NCI-H345 treated with DMSO at 0.1 percent for 48 hours (cell line): ENCODE measurements around the gene COLEC12.

Experiments used
- DNase-seq: peaks from one replicate; lab custom pipeline; 2025; ENCODE audit not compliant: unreplicated experiment; lab: John Stamatoyannopoulos, UW

COLEC12 gene

DNA sequence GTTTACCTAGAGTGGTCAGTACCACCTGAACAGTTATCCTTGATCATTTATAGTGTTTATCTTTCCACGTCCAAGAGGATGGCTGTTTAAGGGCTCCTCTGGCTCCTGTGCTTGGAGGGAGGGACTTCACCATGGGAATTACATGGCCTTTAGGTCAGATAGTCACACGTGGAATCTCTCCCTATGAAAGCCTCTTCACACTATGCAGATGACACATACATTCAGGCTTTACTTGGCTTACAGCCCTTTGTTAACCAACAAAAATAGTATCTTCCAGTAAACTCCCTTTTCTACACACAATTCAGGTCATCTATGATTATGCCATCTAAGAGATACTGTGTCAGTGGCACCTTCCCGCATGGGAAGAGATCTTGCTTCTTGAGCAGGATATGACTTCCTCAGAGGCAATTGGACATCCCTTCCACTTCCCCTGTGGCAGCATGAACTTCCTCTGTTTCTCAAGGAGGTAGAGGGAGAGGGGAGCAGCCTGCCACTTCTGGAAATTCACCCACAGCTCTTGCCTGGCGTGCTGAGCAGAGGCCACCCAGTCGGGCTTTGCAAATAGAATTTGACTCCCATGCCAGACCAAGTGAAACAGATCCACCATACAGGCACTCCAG lies 53.5 kb downstream of the COLEC12 start:
- DNase-seq, result no peak

DNA sequence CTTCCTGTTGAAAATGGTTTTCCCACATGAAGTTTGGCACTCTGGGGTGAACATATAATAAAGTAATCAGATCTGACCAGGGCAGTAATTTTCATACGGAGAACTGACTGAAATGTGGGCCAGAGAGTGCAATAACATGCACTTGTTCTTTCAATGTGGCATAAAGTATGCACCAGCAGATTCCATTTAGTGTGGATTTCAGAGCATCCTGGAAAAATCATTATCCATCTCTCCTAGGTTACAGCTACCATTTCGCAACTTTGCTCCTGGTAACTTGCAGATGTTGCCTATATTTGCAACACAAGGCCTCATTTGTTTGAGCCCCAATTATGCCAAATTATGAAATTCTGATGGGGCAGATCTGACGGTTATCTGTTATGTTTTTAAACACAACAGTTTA lies 55.4 kb downstream of the COLEC12 start:
- no peak for DNase-seq

DNA sequence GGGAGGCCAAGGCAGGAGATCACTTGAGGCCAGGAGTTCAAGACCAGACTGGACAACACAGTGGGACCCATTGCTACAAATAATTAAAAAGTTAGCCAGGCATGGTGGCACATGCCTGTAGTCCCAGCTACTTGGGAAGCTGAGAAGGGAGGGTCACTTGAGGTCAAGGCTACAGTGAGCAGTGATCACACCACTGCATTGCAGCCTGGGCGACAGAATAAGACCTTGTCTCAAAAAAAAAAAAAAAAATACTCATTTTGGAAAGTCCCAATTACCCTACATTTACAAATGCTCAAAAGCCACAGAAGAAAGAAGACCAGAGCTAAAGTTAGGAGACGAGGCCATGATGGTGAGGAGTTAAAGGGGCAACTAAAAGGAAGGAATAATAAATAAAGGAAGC lies 61.9 kb downstream of the COLEC12 start:
- DNase-seq, result no peak

DNA sequence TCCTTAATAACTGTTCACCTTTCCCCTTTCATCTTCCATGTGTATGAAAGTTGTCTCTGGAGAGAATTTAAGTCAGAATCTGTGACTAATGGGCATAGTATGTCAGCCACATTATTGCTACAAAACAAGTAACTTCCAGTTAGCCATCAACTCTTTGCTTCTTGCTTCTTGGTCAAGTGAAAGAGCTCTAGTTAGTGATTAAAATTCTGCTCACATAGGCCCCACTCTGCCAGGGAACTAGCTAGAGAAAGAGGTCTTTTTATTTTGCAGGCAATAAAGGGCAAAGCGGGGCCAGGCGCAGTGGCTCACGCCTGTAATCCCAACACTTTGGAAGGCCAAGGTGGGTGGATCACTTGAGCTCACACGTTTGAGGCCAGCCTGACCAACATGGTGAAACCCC lies 64.6 kb downstream of the COLEC12 start:
- DNase-seq, result no peak

DNA sequence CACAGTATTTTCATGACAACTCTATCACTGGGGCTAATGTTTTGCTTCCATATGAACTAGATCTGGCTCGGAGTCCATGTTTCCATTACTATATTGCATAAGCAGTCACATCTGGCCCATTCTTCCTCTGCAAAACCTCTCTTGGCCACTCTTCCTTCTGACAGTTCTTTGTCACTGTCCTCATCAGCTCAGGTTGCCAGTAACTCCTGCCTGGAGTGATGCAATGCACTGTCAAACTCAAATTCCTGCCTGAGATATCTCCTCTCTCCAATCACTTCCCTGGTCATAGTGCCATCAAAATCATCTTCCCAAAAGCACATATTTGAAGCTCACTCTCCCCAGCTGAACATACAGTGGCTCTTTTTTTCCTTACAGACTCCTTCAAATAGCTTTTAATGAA lies 66.1 kb downstream of the COLEC12 start:
- DNase-seq, result no peak

DNA sequence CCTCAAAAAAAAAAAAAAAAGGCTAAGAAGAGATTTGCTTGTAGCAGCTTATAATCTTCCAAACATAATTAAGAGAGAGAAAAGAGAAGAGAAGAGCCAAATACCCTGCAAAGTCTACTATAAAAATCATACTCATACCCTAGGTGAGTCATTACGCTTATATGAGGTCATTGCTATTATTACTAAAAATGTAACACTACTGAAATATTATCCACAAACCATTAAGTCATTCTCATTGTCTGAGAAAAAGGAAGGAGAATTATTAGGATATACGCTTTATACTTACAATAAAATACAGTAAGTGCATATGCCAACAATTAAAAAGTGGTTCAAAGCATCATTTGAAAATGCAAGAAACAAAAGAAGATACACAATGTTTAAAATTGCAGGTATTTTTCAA lies 66.5 kb downstream of the COLEC12 start:
- DNase-seq, result no peak

DNA sequence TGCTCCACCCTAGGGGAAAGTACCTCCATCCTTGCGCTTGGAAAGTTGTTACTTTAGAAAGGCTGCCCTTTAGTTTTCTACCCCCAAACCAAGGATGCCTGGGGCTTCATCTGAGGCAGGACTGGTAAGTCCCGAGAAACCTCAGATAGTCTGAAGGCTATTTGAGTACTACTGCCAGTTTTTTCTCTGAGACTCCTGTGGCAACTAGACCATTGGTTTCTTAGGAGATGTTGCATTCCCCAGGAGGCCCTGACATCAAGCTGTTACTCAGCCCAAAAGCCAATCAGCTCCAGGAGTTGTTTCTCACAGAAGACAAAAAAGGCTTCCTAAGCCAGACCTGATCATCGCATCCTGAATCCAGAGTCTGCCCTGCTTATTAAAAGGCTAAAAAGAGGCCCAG lies 67.2 kb downstream of the COLEC12 start:
- DNase-seq, result no peak

DNA sequence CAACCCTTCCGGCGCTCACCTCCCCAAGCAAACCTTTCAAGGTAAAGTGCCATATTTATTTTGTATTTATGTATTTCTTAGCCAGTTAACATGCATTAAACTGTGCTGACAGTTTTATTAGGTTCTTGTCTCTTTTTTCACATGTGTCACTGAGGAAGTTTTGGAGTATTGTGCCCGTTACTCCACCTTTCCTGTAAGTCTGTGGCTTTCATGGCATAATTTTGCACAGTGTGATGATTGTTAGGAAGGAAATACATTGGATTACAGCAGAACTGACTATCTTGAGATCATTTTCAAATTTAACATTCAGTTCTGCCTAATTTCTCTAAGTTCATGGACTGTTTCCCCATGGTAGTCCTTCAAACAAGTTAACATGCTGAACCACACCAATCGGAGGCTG lies 67.7 kb downstream of the COLEC12 start:
- no peak for DNase-seq

DNA sequence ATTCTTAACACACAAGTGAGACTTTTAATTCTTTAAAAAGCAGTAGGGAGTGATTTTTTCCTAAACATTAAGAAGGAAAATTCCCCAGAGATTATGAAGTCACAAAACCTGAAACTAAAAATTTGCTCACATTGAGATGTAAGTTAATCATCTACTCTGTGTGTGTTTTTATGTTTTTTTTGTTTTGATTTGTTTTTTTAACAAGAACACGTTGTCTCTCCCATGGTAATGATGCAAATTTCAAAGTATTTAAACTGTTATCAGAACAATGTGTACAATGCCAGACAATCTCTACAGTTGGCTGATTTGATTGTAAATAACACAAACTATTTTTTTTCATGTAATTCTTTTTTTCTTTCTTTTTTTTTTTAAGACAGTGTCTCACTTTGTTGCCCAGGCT lies 71.5 kb downstream of the COLEC12 start:
- no peak for DNase-seq

DNA sequence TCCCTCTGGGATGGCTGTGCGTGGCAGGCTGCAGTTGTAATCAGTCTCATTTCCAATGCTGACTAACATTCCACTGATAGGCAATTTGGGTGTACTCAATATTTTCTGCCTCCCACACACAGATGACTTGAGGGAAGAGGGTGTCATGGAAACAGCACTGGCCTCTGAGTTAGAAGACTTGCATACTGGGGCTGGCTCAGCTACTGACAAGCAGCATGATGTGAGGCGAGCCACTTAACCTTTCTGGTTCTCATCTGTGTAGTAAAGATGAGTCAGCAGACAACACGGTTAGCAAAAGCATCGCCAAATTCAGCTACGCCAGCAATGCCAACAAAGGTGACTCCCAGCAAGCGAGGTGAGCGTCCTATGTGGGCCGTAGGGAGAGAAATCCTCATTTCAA lies 73.5 kb downstream of the COLEC12 start:
- DNase-seq, result no peak

DNA sequence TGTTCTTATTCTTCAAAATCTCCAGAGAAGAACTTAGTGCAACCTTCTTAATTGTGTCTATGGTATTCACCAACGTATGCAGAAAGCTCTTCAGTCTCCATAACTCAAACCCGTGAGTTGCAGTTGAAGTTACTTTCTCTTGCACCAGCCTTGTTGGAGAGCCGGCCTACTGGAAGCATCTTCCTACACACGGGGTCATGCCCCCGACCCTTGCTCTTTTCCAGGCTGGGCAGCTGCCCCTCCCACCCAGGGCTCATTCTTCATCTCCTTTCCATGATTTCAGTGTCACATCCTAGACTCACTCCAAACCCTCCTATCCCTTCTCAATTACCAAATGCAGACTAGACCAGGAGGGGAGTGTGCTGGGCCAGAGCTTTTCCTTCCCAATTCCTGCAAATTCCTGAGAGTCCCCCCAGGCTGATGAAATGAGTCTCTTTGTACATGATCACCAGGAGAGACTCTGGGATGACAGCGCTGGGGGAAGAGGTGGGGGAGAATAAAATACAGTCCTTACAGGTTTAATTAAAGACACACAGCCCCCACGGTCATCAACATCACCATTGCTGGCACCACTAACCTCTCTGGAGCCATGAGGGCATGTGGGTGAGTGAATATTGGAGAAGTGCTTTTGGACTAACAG lies 75.3 kb downstream of the COLEC12 start:
- DNase-seq, result no peak

DNA sequence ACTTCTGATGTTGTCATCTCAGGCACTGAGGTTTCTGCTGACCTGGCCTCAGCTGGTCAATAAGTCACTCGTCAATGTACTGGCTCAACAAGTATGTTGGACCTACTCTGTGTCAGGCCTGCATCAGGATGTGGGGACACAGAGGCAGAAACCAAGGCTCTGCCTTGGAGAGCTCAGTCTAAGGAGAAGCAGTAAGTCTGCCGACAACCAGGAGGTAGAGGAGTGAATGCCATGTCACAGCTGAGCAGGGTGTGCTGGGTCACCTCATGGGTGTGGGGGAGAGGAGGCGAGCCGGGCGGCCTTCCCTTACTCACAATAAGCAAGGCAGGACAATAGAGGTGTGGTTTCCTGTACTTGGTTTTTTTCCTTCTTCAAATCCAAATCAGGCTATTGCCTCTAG lies 75.8 kb downstream of the COLEC12 start:
- DNase-seq, result no peak

DNA sequence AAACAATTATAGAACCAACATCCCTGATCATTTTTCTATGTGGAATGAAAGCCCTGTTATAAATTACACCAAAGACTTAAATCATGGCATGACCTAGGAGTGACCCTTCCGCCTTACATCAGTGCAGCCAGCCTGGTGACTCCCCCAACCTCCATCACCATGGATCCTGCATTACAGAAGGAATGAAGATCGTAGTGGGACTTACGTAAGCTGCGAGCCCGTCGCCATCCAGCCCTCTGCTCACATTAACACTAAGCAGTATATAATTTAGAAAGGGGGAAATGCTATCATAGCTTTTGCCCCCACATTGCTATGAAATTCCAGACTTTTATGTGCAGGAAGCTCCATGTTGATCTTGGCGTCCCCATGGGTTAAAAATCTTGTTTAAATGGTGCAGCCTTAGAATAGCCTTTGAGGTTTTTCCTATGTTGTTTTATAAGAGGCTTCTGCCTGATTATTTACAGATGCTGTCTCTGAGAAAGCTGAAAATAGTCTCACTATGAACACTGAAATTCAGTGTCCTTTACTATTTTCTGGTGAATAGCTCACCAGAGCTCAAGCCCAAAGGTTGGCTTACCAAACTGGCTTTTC lies 76.3 kb downstream of the COLEC12 start:
- DNase-seq, result no peak

DNA sequence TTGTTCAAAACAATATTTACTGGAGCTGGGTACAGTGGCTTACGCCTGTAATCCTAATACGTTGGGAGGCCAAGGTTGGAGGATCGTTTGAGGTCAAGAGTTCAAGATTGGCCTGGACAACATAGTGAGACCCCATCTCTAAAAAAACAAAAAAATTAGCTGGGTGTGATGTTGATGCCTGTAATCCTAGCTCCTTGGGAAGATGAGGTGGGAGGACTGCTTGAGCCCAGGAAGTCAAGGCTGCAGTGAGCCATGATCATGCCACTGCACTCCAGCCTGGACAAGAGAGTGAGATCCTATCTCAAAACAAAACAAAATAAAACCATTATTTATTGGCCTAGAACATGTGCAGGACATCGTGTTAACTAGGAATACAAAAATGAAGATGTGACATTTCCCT lies 77.5 kb downstream of the COLEC12 start:
- DNase-seq, result no peak

DNA sequence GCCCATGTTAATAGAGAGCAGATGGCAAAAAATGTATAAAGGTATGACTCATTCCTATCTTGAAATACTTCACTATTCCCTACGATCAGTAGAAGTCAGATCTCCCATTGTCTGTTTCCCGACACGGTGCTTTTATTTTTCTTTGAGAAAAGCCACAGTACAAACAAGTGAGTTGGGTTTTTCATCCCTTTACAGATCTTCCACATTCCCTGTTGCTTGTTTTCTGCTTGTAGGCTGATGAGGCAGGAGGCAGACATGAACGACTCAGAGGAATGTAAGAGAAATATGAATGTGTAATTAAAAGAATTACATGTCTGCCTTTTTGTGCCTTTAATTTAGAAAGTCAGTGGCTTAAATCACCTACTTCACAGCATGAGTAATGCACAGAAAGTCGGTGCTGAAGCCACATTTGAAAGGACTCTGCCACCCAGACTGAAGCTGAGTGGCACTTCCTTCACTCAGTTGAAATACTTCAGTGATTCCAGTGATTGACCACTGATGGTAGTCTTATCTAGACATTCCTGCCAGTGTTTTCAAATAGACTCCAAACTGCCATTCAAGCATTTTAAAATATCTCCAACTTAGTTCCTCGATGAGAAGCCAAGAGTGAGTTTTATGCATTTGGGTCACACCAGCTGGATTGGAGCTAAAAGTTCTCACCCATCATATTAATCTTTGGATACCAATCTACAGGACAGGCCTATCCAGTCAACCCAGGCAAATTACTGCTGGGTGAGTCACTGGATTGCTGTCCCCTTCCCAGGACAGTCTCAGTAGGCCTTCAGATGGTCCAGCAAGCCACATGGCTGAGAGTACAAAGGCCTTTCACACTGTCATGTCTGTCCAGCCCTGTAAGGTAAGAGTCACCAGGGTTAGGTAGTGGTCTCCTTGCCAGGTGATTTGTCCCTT lies 79.0 kb downstream of the COLEC12 start:
- DNase-seq, result no peak

DNA sequence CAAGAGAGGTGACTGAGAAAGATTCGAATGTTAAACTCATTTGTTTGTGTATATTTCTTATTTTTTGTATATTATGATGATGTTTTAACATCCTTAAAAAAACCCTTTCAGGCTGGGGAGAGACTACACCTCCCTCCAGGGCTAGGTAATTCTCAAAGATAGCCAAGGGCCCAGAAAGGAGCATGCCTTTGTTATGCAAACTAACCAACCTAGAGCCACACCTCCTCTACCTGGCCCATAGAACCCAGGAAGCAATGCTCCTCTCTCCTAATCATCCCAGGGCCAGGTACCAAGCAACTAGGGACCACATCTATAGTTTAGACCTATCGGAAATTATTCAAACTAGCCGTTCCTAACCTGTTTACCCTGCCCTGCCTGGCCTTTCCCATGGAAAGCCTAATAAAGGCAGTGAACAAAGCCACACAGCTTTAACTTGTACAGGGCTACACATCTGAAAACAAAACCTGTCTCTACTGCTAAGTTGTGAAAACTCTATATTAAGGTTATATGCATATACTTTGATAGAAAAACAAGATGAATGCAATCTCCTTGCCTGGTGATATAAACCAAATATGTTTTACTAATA lies 79.7 kb downstream of the COLEC12 start:
- DNase-seq, result no peak

DNA sequence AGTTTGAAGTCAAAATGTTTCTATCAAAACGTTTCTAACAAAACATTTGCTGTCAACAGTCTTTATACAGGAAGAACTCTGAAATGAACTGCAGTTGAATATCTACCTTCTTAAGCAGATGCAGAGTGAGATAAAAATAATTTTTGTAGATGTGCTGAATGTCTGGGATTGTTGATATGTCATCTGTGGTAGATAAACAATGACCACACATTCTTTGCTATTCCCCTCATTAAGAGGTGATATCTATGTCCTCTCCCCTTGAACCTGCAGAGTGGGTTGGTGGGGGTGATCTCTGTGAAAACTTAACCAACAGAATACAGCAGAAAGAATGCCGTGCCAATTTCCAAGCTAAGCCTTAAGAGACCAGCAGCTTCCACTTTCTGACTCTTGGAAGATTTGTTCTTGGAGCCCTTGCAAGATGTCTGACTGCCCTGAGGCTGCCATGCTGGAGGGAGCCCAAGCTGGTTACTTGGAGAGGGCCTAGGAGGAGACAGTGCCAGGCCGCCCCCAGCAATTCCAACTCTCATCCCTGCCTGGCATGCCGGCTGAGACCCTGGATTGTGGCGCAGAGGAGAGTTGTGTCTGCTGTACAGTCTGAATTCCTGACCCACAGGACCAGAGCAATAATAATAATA lies 80.8 kb downstream of the COLEC12 start:
- DNase-seq, result no peak

DNA sequence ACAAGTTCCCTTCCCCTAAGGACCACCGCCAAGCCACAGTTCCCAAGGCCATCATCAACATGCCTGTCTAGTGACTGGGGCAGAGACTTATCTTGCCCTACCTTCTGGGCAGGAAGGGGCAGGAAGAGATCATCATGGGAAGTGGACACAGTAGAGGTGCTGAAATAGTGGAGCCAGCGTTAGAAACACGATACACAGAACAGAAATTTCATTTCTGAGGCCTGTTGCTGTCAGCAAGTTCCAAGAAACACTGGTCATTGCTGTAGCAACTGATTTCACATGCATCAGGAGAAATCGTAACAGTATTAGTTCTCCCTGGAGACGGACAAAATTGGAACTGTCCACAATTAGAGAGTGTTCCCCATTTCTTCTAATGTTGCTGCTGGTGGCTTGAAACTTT lies 83.0 kb downstream of the COLEC12 start:
- no peak for DNase-seq

DNA sequence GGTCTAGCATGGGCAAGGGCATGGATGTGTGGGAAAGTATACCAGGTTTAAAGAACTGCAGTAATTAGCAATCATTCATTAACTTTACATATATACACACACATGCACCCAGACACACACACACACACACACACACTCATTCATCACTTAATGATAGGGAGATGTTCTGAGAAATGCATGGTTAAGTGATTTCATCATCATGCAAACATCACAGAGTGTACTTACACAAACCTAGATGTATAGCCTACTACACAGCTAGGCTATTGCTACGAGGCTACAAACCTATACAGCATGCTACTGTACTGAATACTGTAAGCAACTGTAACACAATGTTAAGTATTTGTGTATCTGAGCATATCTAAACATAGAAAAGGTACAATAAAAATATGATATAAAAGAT lies 83.6 kb downstream of the COLEC12 start:
- no peak for DNase-seq

DNA sequence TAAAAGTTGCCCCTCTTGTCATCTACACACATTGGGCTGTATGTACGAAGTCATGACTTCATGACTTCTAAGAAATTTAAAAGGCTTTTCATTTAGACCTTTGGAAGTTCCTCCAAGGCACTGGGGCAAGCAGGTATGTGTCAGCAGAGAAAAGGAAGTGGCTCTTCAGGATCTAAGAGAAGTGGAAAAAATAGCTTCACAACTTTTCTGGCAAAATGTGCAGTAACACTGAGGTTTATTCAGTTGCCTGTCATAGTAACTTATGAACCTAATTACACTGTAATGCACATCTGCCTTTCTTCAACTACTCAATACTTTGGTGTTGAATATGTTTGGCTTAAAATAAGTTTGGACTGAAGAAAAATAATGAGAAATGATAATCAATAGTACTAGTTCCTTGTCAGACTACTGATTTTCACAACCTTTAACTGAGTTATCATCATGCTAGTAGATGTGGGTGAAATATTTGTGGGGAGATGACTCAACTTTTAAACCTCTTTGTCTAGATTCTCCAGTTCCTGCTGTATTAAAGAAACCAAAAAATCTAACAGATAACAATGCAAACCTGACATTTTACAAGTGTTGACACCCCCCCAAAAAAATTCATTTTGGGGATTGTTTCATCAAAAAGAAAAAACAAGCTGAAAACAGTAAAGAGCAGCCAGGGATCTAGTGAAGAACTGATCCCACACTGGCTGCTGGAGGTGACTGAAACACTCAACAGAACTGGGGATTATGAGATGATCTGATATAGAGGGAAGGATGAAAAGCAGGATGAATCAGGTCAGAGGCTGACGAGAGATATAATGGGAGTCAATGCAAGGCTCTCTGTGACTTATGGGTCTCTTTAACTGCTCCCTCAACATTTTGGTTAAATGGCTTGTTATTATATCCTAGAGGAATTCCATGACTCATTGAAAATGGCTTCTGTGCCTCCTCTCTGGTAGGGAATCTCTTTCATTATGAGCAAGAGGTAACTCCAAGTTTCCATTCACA lies 84.6 kb downstream of the COLEC12 start:
- no peak for DNase-seq
